ENCODE data around the gene GJD3.

The GJD3 gene

DNA sequence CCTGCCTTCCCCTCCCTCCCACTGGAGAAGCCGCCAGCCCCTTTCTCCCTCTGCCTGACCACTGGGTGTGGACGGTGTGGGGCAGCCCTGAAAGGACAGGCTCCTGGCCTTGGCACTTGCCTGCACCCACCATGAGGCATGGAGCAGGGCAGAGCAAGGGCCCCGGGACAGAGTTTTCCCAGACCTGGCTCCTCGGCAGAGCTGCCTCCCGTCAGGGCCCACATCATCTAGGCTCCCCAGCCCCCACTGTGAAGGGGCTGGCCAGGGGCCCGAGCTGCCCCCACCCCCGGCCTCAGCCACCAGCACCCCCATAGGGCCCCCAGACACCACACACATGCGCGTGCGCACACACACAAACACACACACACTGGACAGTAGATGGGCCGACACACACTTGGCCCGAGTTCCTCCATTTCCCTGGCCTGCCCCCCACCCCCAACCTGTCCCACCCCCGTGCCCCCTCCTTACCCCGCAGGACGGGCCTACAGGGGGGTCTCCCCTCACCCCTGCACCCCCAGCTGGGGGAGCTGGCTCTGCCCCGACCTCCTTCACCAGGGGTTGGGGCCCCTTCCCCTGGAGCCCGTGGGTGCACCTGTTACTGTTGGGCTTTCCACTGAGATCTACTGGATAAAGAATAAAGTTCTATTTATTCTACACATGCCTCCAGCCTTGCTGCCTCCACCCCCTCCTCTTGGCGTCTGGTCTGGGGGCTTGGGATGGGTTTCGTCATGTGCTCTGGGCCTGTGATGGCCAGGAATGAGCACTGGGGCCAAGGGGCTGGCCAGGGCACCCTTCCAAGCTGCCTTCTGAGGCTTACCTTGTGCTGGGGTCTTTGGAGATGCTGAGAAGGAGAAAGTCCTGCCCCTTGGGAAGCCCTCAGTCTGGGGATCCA, 7.3 kb downstream of the GJD3 start:
- Histone ChIP-seq H3K4me2 (ENCODE audit: low read depth, low read length) (no peak overlapping the region), H3K27ac (ENCODE audit: low read length) (no peak overlapping the region), H3K27me3 (replicated peaks; ENCODE audit: insufficient read depth, low read length) (no peaks in the 10 kb centered on the region), H3K36me3 (replicated peaks; ENCODE audit: insufficient read depth, low read length) (peaks cover 4% of the 10 kb centered on the region; the same call in 1 of the 2 replicates), H3K4me3 (ENCODE audit: low read length) (no peak overlapping the region), H3K9ac (ENCODE audit: low read length) (no peak overlapping the region), H3K9me3 (replicated peaks; ENCODE audit: insufficient read depth, low read length) (no peaks in the 10 kb centered on the region), H4K20me1 (ENCODE audit: insufficient read depth, low read length) (no peaks in the 10 kb centered on the region), H3K79me2 (ENCODE audit: low read length) (no peaks in the 10 kb centered on the region; the same call in 1 of the 2 replicates), H2AFZ (ENCODE audit: low read length) (no peak overlapping the region), H3F3A (ENCODE audit: insufficient read depth, low read length) (peaks cover 18% of the 10 kb centered on the region), H3K9me2 (replicated peaks; ENCODE audit: insufficient read depth, low read length) (no peaks in the 10 kb centered on the region), H3K4me1 (ENCODE audit: low read length) (peaks cover 8% of the 10 kb centered on the region)
- TF ChIP-seq EZH2phosphoT487 (IDR thresholded peaks at IDR 0.05; ENCODE audit: low read length) (no peak), EZH2 (optimal IDR thresholded peaks at IDR 0.05; ENCODE audit: low read depth, low read length) (no peak)
- TF ChIP-seq, protein P1, sequence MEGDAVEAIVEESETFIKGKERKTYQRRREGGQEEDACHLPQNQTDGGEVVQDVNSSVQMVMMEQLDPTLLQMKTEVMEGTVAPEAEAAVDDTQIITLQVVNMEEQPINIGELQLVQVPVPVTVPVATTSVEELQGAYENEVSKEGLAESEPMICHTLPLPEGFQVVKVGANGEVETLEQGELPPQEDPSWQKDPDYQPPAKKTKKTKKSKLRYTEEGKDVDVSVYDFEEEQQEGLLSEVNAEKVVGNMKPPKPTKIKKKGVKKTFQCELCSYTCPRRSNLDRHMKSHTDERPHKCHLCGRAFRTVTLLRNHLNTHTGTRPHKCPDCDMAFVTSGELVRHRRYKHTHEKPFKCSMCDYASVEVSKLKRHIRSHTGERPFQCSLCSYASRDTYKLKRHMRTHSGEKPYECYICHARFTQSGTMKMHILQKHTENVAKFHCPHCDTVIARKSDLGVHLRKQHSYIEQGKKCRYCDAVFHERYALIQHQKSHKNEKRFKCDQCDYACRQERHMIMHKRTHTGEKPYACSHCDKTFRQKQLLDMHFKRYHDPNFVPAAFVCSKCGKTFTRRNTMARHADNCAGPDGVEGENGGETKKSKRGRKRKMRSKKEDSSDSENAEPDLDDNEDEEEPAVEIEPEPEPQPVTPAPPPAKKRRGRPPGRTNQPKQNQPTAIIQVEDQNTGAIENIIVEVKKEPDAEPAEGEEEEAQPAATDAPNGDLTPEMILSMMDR (IDR thresholded peaks at IDR 0.05; ENCODE audit: low read length) = no peak
- DNase-seq = no peak

DNA sequence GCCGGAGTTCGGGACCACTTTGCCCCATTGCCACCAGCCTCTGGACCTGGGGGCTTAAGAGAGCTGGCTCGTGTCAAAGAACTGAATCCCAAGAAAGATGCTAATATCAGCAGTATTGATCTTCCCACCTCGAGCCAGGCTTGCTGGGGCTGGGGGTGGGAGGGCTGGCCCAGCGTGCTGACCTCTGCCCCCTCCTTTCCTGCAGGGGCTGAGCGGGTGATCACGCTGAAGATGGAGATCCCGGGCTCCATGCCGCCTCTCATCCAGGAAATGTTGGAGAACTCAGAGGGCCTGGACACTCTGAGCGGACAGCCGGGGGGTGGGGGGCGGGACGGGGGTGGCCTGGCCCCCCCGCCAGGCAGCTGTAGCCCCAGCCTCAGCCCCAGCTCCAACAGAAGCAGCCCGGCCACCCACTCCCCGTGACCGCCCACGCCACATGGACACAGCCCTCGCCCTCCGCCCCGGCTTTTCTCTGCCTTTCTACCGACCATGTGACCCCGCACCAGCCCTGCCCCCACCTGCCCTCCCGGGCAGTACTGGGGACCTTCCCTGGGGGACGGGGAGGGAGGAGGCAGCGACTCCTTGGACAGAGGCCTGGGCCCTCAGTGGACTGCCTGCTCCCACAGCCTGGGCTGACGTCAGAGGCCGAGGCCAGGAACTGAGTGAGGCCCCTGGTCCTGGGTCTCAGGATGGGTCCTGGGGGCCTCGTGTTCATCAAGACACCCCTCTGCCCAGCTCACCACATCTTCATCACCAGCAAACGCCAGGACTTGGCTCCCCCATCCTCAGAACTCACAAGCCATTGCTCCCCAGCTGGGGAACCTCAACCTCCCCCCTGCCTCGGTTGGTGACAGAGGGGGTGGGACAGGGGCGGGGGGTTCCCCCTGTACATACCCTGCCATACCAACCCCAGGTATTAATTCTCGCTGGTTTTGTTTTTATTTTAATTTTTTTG, 8.5 kb downstream of the GJD3 start:
- H4K20me1 ChIP-seq (ENCODE audit: insufficient read depth, low read length) = peaks cover 4% of the 10 kb centered on the region; the same call in 1 of the 2 replicates
- no peak overlapping the region for H3K4me3 ChIP-seq (ENCODE audit: low read length)
- H2AFZ ChIP-seq (ENCODE audit: low read length) = no peak overlapping the region
- H3K4me2 ChIP-seq (ENCODE audit: low read depth, low read length) = no peak overlapping the region
- no peak for DNase-seq
- no peaks in the 10 kb centered on the region for H3K9me2 ChIP-seq (replicated peaks; ENCODE audit: insufficient read depth, low read length)
- peaks cover 5% of the 10 kb centered on the region; the same call in 1 of the 2 replicates for H3K4me1 ChIP-seq (ENCODE audit: low read length)
- no peak overlapping the region for H3K27ac ChIP-seq (ENCODE audit: low read length)
- peaks cover 7% of the 10 kb centered on the region; the same call in 1 of the 2 replicates for H3K36me3 ChIP-seq (replicated peaks; ENCODE audit: insufficient read depth, low read length)
- peaks cover 18% of the 10 kb centered on the region for H3F3A ChIP-seq (ENCODE audit: insufficient read depth, low read length)
- H3K79me2 ChIP-seq (ENCODE audit: low read length) = no peaks in the 10 kb centered on the region; the same call in 1 of the 2 replicates
- TF ChIP-seq, protein P1 (IDR thresholded peaks at IDR 0.05; ENCODE audit: low read length) = no peak
- TF ChIP-seq EZH2 (optimal IDR thresholded peaks at IDR 0.05; ENCODE audit: low read depth, low read length) (no peak), EZH2phosphoT487 (IDR thresholded peaks at IDR 0.05; ENCODE audit: low read length) (no peak)
- no peaks in the 10 kb centered on the region for H3K9me3 ChIP-seq (replicated peaks; ENCODE audit: insufficient read depth, low read length)
- H3K9ac ChIP-seq (ENCODE audit: low read length) = no peak overlapping the region
- no peaks in the 10 kb centered on the region for H3K27me3 ChIP-seq (replicated peaks; ENCODE audit: insufficient read depth, low read length)

DNA sequence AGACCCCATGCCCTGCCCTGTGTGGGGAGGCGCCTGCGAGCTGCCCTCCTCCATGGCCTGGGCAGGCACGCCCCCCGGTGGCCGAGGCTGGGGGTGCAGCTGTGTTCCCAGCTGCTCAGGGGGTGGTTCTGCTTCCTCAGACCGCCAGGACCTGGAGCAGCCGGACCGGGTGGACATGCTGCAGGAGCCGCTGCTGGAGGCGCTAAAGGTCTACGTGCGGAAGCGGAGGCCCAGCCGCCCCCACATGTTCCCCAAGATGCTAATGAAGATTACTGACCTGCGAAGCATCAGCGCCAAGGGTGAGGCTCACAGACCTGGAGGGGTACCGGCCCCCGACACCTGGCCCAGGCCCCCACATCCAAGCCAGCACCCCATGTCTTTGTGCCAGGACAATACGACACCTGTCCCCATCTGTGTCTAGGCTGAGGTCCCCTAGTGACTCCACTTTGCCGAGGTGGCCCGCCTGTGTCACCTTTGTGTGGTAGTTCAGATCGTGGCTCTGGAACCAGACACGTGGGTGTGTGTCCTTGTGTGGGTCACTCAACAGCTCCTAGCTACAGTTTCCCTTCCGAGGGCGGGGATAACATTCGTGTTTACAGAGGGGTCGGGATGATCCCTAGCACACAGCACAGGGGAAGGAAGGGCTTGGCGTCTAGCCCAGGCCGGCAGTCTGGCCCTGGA, 9.3 kb downstream of the GJD3 start:
- H3K27me3 ChIP-seq (replicated peaks; ENCODE audit: insufficient read depth, low read length) = no peaks in the 10 kb centered on the region
- no peak overlapping the region for H3K27ac ChIP-seq (ENCODE audit: low read length)
- peaks cover 4% of the 10 kb centered on the region; the same call in 1 of the 2 replicates for H4K20me1 ChIP-seq (ENCODE audit: insufficient read depth, low read length)
- TF ChIP-seq EZH2 (optimal IDR thresholded peaks at IDR 0.05; ENCODE audit: low read depth, low read length) (no peak), EZH2phosphoT487 (IDR thresholded peaks at IDR 0.05; ENCODE audit: low read length) (no peak)
- TF ChIP-seq, protein P1 (IDR thresholded peaks at IDR 0.05; ENCODE audit: low read length) = peak; percentile 81
- peaks cover 7% of the 10 kb centered on the region for H3K79me2 ChIP-seq (ENCODE audit: low read length)
- no peak overlapping the region for H3K4me2 ChIP-seq (ENCODE audit: low read depth, low read length)
- H3K9ac ChIP-seq (ENCODE audit: low read length) = no peak overlapping the region
- no peaks in the 10 kb centered on the region for H3K9me3 ChIP-seq (replicated peaks; ENCODE audit: insufficient read depth, low read length)
- no peaks in the 10 kb centered on the region for H3K9me2 ChIP-seq (replicated peaks; ENCODE audit: insufficient read depth, low read length)
- H2AFZ ChIP-seq (ENCODE audit: low read length) = no peak overlapping the region
- peaks cover 18% of the 10 kb centered on the region for H3F3A ChIP-seq (ENCODE audit: insufficient read depth, low read length)
- H3K36me3 ChIP-seq (replicated peaks; ENCODE audit: insufficient read depth, low read length) = peaks cover 7% of the 10 kb centered on the region; the same call in 1 of the 2 replicates
- DNase-seq = no peak
- H3K4me3 ChIP-seq (ENCODE audit: low read length) = no peak overlapping the region
- H3K4me1 ChIP-seq (ENCODE audit: low read length) = peaks cover 5% of the 10 kb centered on the region; the same call in 1 of the 2 replicates

Data from MM.1S (cell line).